ENCODE measurements around the gene CATSPER1.

Gene CATSPER1

DNA sequence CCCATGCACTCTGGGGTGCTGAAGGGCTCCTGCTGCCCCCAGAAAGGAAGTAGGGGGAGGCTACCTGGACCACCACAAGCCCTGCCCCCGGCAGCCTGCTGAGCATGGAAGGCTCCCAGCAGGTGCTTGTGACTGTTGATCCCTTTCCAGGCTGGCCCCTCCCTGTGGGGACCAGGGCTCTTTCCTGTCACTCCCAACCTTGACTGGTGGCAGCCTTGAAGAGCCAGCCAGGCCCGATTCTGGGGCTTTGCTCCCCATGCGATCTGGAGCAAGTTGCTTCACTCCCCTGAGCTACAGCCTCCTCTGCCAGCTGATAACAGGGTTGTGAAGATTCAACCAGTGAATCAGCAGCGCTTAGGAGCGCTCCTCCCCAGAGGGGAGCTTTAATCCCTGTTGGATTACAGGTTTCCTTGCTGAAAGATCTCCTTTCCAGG is 19.1 kb downstream of the CATSPER1 start:
- TF ChIP-seq, protein P1, sequence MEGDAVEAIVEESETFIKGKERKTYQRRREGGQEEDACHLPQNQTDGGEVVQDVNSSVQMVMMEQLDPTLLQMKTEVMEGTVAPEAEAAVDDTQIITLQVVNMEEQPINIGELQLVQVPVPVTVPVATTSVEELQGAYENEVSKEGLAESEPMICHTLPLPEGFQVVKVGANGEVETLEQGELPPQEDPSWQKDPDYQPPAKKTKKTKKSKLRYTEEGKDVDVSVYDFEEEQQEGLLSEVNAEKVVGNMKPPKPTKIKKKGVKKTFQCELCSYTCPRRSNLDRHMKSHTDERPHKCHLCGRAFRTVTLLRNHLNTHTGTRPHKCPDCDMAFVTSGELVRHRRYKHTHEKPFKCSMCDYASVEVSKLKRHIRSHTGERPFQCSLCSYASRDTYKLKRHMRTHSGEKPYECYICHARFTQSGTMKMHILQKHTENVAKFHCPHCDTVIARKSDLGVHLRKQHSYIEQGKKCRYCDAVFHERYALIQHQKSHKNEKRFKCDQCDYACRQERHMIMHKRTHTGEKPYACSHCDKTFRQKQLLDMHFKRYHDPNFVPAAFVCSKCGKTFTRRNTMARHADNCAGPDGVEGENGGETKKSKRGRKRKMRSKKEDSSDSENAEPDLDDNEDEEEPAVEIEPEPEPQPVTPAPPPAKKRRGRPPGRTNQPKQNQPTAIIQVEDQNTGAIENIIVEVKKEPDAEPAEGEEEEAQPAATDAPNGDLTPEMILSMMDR (IDR thresholded peaks at IDR 0.05; ENCODE audit: borderline replicate concordance, insufficient read depth, low read depth, low read length) = no peak
- H3K4me3 ChIP-seq (ENCODE audit: low read depth, low read length) = no peak overlapping the region

DNA sequence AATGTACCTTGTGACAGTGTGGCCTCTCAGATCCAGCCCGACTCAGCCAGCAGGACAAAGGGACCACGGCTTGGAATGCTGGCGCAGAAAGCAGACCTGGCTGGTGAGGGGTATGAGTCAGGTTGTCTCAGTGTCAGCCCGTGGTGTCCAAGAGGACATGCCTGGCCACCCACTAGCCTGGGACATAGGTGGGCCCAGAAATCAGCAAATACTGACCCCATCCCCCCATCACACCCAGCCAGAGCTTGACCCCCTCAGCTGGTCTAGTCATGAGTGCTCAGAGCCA is 19.4 kb downstream of the CATSPER1 start:
- H3K4me3 ChIP-seq (ENCODE audit: low read depth, low read length) = no peak overlapping the region
- TF ChIP-seq, protein P1 (IDR thresholded peaks at IDR 0.05; ENCODE audit: borderline replicate concordance, insufficient read depth, low read depth, low read length) = no peak

DNA sequence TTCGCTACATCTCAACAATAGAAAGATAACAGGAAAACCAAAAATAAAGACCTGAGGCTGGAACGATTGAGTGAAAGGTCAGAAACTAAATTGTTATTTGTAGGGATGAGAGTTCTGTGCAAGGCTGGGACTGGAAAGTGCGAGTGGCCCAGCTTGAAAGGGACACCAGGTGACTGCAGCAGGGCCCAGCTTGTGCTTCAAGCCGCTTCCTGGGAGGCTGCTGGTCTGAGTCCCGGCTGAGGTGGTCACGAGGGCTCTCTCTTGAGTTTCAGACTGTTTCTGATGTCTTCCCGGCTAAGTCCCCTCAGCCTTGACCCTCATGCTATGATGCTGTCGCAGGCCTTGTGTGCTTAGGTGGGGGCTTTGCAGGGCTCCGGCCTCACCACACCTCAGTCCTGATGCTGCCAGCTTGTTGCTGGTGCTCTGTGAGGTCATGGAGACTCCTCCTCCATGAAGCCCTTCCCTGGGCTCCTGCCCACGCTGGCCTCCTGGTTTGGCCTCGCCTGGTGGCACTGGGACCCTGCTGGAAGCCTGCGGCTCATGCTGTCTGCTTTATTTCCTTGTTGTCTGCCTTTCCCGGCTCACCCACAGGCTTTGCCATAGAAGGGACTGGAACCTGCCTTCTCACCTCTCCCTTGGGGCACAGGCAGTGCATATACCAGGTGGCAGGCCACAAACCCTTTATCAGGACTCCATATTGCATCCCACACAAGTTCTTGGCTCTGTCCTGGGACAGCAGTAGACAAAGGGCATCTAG is 20.0 kb downstream of the CATSPER1 start:
- TF ChIP-seq, protein P1 (IDR thresholded peaks at IDR 0.05; ENCODE audit: borderline replicate concordance, insufficient read depth, low read depth, low read length) = no peak

DNA sequence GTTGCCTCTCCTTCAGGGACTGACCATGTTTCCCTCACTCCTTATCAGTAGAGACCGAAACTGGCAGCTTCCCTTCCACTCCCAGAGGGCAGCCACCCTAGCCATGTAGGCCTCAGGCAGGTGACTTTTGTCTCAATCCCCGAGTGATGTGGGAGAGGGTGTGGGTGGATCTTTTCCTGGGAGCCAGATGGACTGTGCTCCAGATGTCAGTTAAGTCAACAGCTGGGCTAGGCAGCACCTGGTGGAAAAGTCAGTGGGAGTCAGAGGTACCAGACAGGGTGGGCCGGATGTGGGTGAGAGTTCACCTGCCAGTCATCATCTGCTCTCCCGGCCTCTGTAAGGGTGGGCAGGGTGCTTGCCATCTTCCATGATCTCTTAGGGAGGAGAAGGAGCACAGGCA is 22.1 kb downstream of the CATSPER1 start:
- TF ChIP-seq, protein P1 (IDR thresholded peaks at IDR 0.05; ENCODE audit: borderline replicate concordance, insufficient read depth, low read depth, low read length) = no peak
- no peak overlapping the region for H3K4me3 ChIP-seq (ENCODE audit: low read depth, low read length)

More for the DNA sequence above, 20.0 kb downstream of the CATSPER1 start:
- no peak overlapping the region for H3K4me3 ChIP-seq (ENCODE audit: low read depth, low read length)

DNA sequence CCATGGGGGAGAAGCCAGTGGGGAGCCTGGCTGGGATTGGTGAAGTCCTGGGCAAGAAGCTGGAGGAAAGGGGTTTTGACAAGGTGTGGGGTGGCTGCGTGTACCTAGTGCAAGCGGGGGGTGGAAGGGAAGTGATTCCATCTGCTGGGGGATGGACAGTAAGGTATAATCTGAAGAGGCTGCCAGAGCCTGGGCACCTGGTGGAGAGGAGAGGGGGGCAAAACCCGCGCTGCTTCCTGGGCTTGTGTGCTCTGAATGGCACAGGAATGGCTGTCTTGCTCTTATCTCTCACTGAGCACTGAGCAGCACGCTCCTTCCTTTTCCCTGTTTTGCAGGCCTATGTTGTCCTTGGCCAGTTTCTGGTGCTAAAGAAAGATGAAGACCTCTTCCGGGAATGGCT is 23.0 kb downstream of the CATSPER1 start:
- TF ChIP-seq, protein P1 (IDR thresholded peaks at IDR 0.05; ENCODE audit: borderline replicate concordance, insufficient read depth, low read depth, low read length) = no peak
- peak overlapping the region; percentile 85 for H3K4me3 ChIP-seq (ENCODE audit: low read depth, low read length)

DNA sequence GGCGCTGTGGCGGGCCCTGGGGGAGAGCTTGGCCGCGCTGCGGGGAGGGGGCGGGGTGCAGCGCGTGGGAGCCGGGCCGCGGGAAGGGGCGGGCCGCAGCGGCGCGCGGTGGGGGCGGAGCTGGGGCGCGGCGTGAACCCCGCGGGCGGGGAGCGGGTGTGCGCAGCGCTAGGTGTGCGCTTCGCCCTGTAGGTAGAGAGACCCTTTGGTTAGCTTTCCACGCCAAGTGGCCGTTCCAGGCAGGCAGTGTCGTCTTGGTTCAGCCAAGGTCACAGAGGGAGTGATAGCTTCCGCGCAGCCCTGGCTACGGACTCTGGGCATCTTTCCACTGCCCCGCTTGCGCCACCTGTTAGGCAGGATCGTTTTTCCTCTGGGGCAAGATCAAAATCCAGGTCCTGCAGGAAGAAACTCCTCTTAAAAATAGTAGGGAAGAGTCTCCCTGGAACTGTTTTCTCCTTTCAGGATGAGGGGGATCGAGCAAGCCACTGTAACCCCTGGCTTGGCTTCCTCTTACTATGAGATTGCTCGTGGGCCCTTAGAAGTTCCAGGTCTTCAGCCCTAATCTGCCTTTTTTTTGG is 23.5 kb downstream of the CATSPER1 start:
- peak overlapping the region; percentile 85 for H3K4me3 ChIP-seq (ENCODE audit: low read depth, low read length)

More for the DNA sequence above, 23.5 kb downstream of the CATSPER1 start:
- TF ChIP-seq, protein P1 (IDR thresholded peaks at IDR 0.05; ENCODE audit: borderline replicate concordance, insufficient read depth, low read depth, low read length) = no peak
